Loucy (cell line): Measurements from ENCODE around the gene NFAT5.

Experiments
- H2AFZ ChIP-seq: fragments of 200-600 bp; sonication (generic); 2 replicates; pipeline ENCODE4 v1.6.0; 2016; ENCODE audit warnings: antibody characterized with exemption, mild to moderate bottlenecking, low read length, moderate library complexity
- H3F3A ChIP-seq: fragments of 200-600 bp; 2 replicates; pipeline ENCODE4 v1.6.0; 2016; ENCODE audit warnings: antibody characterized with exemption, low read depth, mild to moderate bottlenecking
- H3K27me3 ChIP-seq: fragments of 200-600 bp; sonication (generic); 2 replicates; pipeline ENCODE4 v1.6.1; 2014; ENCODE audit warnings: low read length, mild to moderate bottlenecking; ENCODE audit not compliant: insufficient read depth, poor library complexity, severe bottlenecking
- H3K36me3 ChIP-seq: fragments of 200-600 bp; sonication (generic); 2 replicates; pipeline ENCODE4 v1.6.1; 2016; ENCODE audit warnings: low read length; ENCODE audit not compliant: insufficient read depth
- H3K4me1 ChIP-seq: fragments of 200-600 bp; sonication (generic); 2 replicates; pipeline ENCODE4 v1.5.1; 2014; ENCODE audit warnings: low read length, mild to moderate bottlenecking; ENCODE audit not compliant: insufficient read depth, poor library complexity, severe bottlenecking
- H3K4me2 ChIP-seq: fragments of 200-600 bp; sonication (generic); 2 replicates; pipeline ENCODE4 v1.6.0; 2014; ENCODE audit warnings: antibody characterized with exemption, low read length, low read depth, mild to moderate bottlenecking; ENCODE audit not compliant: poor library complexity, severe bottlenecking
- H3K4me3 ChIP-seq: fragments of 200-600 bp; sonication (generic); 2 replicates; pipeline ENCODE4 v1.5.1; 2014; ENCODE audit warnings: low read length, mild to moderate bottlenecking, mixed read lengths; ENCODE audit not compliant: poor library complexity, severe bottlenecking
- H3K79me2 ChIP-seq: fragments of 200-600 bp; sonication (generic); 2 replicates; pipeline ENCODE4 v1.6.1; 2014; ENCODE audit warnings: low read length; ENCODE audit not compliant: insufficient read depth
- H3K9ac ChIP-seq: fragments of 200-600 bp; sonication (generic); 2 replicates; pipeline ENCODE4 v1.6.0; 2014; ENCODE audit warnings: mild to moderate bottlenecking, low read depth, low read length, moderate library complexity; ENCODE audit not compliant: poor library complexity, severe bottlenecking
- H3K9me2 ChIP-seq: fragments of 200-600 bp; sonication (generic); replicated peaks from 2 replicates; pipeline ENCODE4 v1.6.1; 2016; ENCODE audit warnings: low read depth, low read length, mixed read lengths
- H3K9me3 ChIP-seq: fragments of 200-600 bp; sonication (generic); 2 replicates; pipeline ENCODE4 v1.6.1; 2014; ENCODE audit warnings: mild to moderate bottlenecking, antibody characterized with exemption, low read length, low read depth; ENCODE audit not compliant: insufficient read depth
- H4K20me1 ChIP-seq: fragments of 200-600 bp; sonication (generic); 2 replicates; pipeline ENCODE4 v1.6.0; 2014; ENCODE audit warnings: antibody characterized with exemption, low read length, mild to moderate bottlenecking; ENCODE audit not compliant: insufficient read depth, poor library complexity, severe bottlenecking
- CTCF ChIP-seq: fragments of 200-600 bp; sonication (generic); conservative IDR thresholded peaks from 2 replicates; pipeline ENCODE4 v1.5.1; 2014; ENCODE audit warnings: mild to moderate bottlenecking, antibody characterized with exemption, low read length
- EZH2phosphoT487 ChIP-seq: fragments of 200-600 bp; IDR thresholded peaks from 2 replicates; pipeline ENCODE4 v1.6.1; 2018; ENCODE audit warnings: antibody characterized with exemption, mild to moderate bottlenecking, moderate library complexity, borderline replicate concordance

The NFAT5 gene

GRCh38 chr16:69606985-69607384 is 41.2 kb downstream of the NFAT5 start:
- Histone ChIP-seq H3K9me3 (no peaks in the 10 kb centered on the region), H3K36me3 (no peaks in the 10 kb centered on the region; the same call in 1 of the 2 replicates), H3K9ac (no peak overlapping the region), H3K4me1 (no peaks in the 10 kb centered on the region), H3K4me3 (no peak overlapping the region), H3K79me2 (peaks cover 84% of the 10 kb centered on the region), H3K27me3 (no peaks in the 10 kb centered on the region), H3K9me2 (no peaks in the 10 kb centered on the region), H4K20me1 (peaks cover 26% of the 10 kb centered on the region), H3F3A (no peaks in the 10 kb centered on the region), H2AFZ (no peak overlapping the region), H3K4me2 (no peak overlapping the region)
- TF ChIP-seq CTCF (no peak), EZH2phosphoT487 (no peak)

- Histone ChIP-seq H3K4me2 (no peak overlapping the region), H3K9me3 (no peaks in the 10 kb centered on the region), H3K4me1 (no peaks in the 10 kb centered on the region), H2AFZ (no peak overlapping the region), H3K27me3 (no peaks in the 10 kb centered on the region), H3F3A (no peaks in the 10 kb centered on the region), H3K9ac (no peak overlapping the region), H3K9me2 (no peaks in the 10 kb centered on the region), H3K79me2 (peaks cover 81% of the 10 kb centered on the region), H3K36me3 (no peaks in the 10 kb centered on the region; the same call in 1 of the 2 replicates), H3K4me3 (no peak overlapping the region), H4K20me1 (peaks cover 30% of the 10 kb centered on the region)
- TF ChIP-seq CTCF (no peak), EZH2phosphoT487 (no peak)
These were observed 41.9 kb downstream of the NFAT5 start for GRCh38 chr16:69607674-69608073.

- H3K9ac ChIP-seq, result no peak overlapping the region
- H3K27me3 ChIP-seq, result no peaks in the 10 kb centered on the region
- H3K9me3 ChIP-seq, result no peaks in the 10 kb centered on the region
- H3K36me3 ChIP-seq, result no peaks in the 10 kb centered on the region; the same call in 1 of the 2 replicates
- H4K20me1 ChIP-seq, result peaks cover 29% of the 10 kb centered on the region
- H2AFZ ChIP-seq, result no peak overlapping the region
- H3K4me3 ChIP-seq, result no peak overlapping the region
- peaks cover 9% of the 10 kb centered on the region for H3K4me1 ChIP-seq
- no peaks in the 10 kb centered on the region for H3F3A ChIP-seq
- no peaks in the 10 kb centered on the region for H3K9me2 ChIP-seq
- no peak overlapping the region for H3K4me2 ChIP-seq
- H3K79me2 ChIP-seq, result peaks cover 75% of the 10 kb centered on the region
- TF ChIP-seq EZH2phosphoT487 (no peak), CTCF (no peak)
These were observed 44.6 kb downstream of the NFAT5 start for GRCh38 chr16:69610356-69610755.
